Measurements from ENCODE around the gene C9orf85. TPM values are rescaled to one million over a fixed set of nuclear protein-coding genes. Genes with fewer than 3 reads are reported as not detected.

Gene C9orf85
- total and polyA plus RNA-seq, 2 of the 8 experiments (the other 6 are each of a cell fraction or from before 2014, with no cell fraction given), result 6.3 to 14.5 TPM

DNA sequence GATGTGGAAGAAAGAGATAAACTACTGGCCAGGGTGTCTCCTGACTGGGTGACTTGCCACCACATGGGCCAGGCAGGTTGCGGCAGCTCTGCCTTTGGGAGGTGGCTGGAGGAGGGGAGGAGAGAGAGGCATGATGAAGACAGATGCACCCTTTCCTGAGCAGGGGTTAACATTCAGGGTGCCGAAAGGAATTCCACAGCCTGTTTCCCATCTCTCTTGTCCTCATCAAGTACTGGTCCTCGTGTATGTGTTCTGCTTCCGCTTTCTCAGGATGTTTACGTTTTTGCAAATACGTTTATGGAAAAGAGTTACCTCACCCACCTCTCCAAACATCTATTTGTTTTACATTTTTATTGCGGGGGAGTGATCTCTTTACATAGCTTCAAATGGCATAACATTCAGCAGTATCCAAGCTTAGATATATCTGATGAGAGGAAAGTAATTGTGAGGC is 73.4 kb downstream of the C9orf85 start:
- H2BK12ac ChIP-seq (ENCODE audit: low read depth, low read length), result 0 out of 2 replicates have a peak overlapping the region, but pooled peaks have one; percentile 68
- 77% methylated on average over 7 of the region's 7 CpGs; no CpG with 5 or more reads in 1 of the 2 experiments for WGBS, 2 experiments (ENCODE audit: extremely low coverage in 1 of 2, insufficient coverage in 1 of 2, insufficient read length in 1 of 2, insufficient replicate concordance in 2 of 2, low coverage in 1 of 2, low lambda C conversion rate in 2 of 2, missing lambda C conversion rate in 1 of 2)
- H4K5ac ChIP-seq (ENCODE audit: insufficient read length, low read depth, low read length), result no peak overlapping the region
- H4K20me1 ChIP-seq (replicated peaks in 1 of 2; ENCODE audit: control insufficient read depth in 1 of 2, insufficient read depth in 2 of 2, low read length in 2 of 2), result no peaks in the 10 kb centered on the region
- no peak overlapping the region for H3K56ac ChIP-seq (replicated peaks; ENCODE audit: insufficient read length, low read depth, low read length)
- H2AFZ ChIP-seq (ENCODE audit: low read length), result 0 out of 2 replicates have a peak overlapping the region, but pooled peaks have one; percentile 14
- POLR2A ChIA-PET (ENCODE audit: partially characterized antibody), result interaction anchor here (0.8 to 2.2 kb wide), 2 partner anchors 40 to 74 kb away, joined by 3 to 8 read pairs; partner anchors contain the start of genes ABHD17B and C9orf85
- no peak overlapping the region for H3K23ac ChIP-seq (ENCODE audit: insufficient read length)
- no peaks in the 10 kb centered on the region for H3K9me3 ChIP-seq (ENCODE audit: insufficient read depth in 2 of 2, low read depth in 1 of 2, low read length in 1 of 2)
- peaks cover 0 to 12% (median 6%) of the 10 kb centered on the region in 4 experiments for H3K4me1 ChIP-seq (replicated peaks in 1 of 4; ENCODE audit: control insufficient read depth in 3 of 4, insufficient read depth in 4 of 4, low read length in 3 of 4)
- FAIRE-seq, result no peak
- H3K79me2 ChIP-seq (ENCODE audit: control insufficient read depth in 1 of 2, insufficient read depth in 2 of 2, low read length in 2 of 2), result no peaks in the 10 kb centered on the region
- peak overlapping the region in 1 of 4 experiments; percentile 12; a peak in 1 of 8 replicates for H3K4me3 ChIP-seq (ENCODE audit: extremely low read depth in 1 of 4, insufficient read depth in 2 of 4, low read depth in 3 of 4, low read length in 4 of 4)
- H3K23me2 ChIP-seq (ENCODE audit: low read depth, low read length), result no peaks in the 10 kb centered on the region
- H3K27me3 ChIP-seq (replicated peaks in 1 of 4; ENCODE audit: control insufficient read depth in 3 of 4, extremely low read depth in 1 of 4, insufficient read depth in 3 of 4, low read length in 3 of 4), result no peaks in the 10 kb centered on the region
- no peak overlapping the region for H2BK15ac ChIP-seq (ENCODE audit: low read length)
- no peak overlapping the region for H3K14ac ChIP-seq (ENCODE audit: insufficient read length)
- H3K18ac ChIP-seq (ENCODE audit: extremely low read depth, low read length), result no peak overlapping the region
- no peak overlapping the region for H4K91ac ChIP-seq (replicated peaks; ENCODE audit: insufficient read length, low read length)
- H2BK20ac ChIP-seq (ENCODE audit: low read length), result no peak overlapping the region
- H3K4ac ChIP-seq (replicated peaks; ENCODE audit: insufficient read length, low read depth, low read length), result no peak overlapping the region
- no peak overlapping the region for H3K27ac ChIP-seq (ENCODE audit: low read depth, low read length)
- H3K36me3 ChIP-seq (ENCODE audit: control insufficient read depth in 2 of 4, insufficient read depth in 4 of 4, low read length in 3 of 4), result no peaks in the 10 kb centered on the region
- H2BK5ac ChIP-seq (ENCODE audit: low read depth, low read length), result no peak overlapping the region
- H3K9ac ChIP-seq (replicated peaks in 1 of 4; ENCODE audit: extremely low read depth in 1 of 4, low read depth in 3 of 4, low read length in 3 of 4), result no peak overlapping the region
- H2AK5ac ChIP-seq (ENCODE audit: low read depth, low read length), result no peak overlapping the region
- H3K4me2 ChIP-seq (ENCODE audit: insufficient read depth in 1 of 2, low read depth in 2 of 2, low read length in 2 of 2), result no peak overlapping the region
- CTCF ChIA-PET (ENCODE audit: partially characterized antibody), result interaction anchor here (1.0 to 1.9 kb wide), 12 partner anchors 9 to 191 kb away, joined by 3 to 22 read pairs (median 4); no protein-coding TSS in a partner anchor
- H3K79me1 ChIP-seq (ENCODE audit: low read depth, low read length), result no peaks in the 10 kb centered on the region
- no peak overlapping the region for H4K8ac ChIP-seq (ENCODE audit: extremely low read depth, insufficient read depth, low read length)
- H2BK120ac ChIP-seq (replicated peaks; ENCODE audit: low read depth, low read length), result no peak overlapping the region
- DNase-seq (ENCODE audit: low read depth in 1 of 2, low spot score in 2 of 2), result no peak
- TF ChIP-seq, protein P1, sequence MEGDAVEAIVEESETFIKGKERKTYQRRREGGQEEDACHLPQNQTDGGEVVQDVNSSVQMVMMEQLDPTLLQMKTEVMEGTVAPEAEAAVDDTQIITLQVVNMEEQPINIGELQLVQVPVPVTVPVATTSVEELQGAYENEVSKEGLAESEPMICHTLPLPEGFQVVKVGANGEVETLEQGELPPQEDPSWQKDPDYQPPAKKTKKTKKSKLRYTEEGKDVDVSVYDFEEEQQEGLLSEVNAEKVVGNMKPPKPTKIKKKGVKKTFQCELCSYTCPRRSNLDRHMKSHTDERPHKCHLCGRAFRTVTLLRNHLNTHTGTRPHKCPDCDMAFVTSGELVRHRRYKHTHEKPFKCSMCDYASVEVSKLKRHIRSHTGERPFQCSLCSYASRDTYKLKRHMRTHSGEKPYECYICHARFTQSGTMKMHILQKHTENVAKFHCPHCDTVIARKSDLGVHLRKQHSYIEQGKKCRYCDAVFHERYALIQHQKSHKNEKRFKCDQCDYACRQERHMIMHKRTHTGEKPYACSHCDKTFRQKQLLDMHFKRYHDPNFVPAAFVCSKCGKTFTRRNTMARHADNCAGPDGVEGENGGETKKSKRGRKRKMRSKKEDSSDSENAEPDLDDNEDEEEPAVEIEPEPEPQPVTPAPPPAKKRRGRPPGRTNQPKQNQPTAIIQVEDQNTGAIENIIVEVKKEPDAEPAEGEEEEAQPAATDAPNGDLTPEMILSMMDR (IDR thresholded peaks at IDR 0.05; ENCODE audit: control extremely low read depth in 1 of 3, insufficient read depth in 1 of 3, low read depth in 1 of 3, low read length in 3 of 3), result no peak
- TF ChIP-seq GTF2F1 (IDR thresholded peaks at IDR 0.05; ENCODE audit: borderline replicate concordance, low read depth, low read length) (no peak), PHF8 (conservative IDR thresholded peaks at IDR 0.05; ENCODE audit: low read depth, low read length) (no peak), JUND (IDR thresholded peaks at IDR 0.05; ENCODE audit: low read length) (no peak), BACH1 (IDR thresholded peaks at IDR 0.05; ENCODE audit: low read length) (no peak), NRF1 (IDR thresholded peaks at IDR 0.05; ENCODE audit: low read depth, low read length) (no peak), SIN3A (conservative IDR thresholded peaks at IDR 0.05 in 1 of 2, IDR thresholded peaks at IDR 0.05 in 1 of 2; ENCODE audit: low read depth in 1 of 2, low read length in 2 of 2) (no peak), SRF (IDR thresholded peaks at IDR 0.05; ENCODE audit: low read depth, low read length) (no peak)
- TF ChIP-seq, protein P2, sequence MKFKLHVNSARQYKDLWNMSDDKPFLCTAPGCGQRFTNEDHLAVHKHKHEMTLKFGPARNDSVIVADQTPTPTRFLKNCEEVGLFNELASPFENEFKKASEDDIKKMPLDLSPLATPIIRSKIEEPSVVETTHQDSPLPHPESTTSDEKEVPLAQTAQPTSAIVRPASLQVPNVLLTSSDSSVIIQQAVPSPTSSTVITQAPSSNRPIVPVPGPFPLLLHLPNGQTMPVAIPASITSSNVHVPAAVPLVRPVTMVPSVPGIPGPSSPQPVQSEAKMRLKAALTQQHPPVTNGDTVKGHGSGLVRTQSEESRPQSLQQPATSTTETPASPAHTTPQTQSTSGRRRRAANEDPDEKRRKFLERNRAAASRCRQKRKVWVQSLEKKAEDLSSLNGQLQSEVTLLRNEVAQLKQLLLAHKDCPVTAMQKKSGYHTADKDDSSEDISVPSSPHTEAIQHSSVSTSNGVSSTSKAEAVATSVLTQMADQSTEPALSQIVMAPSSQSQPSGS (IDR thresholded peaks at IDR 0.05; ENCODE audit: low read length), result no peak
